ENCODE data around the gene EXOC2.

GRCh38 chr6:606829-607379 lies 86.0 kb downstream of the EXOC2 start:
- TF ChIP-seq CTCF (IDR thresholded peaks at IDR 0.05) = no peak
- no peak for TF ChIP-seq EP300 (IDR thresholded peaks at IDR 0.05; ENCODE audit: low read depth)
- no peak for TF ChIP-seq POLR2A (IDR thresholded peaks at IDR 0.05)
- no peak for TF ChIP-seq POLR2AphosphoS5 (IDR thresholded peaks at IDR 0.05)

Data from transverse colon (tissue), 4 donors.